ENCODE results near the gene SPCS1. TPM values are rescaled to one million over a fixed set of nuclear protein-coding genes. Genes with fewer than 3 reads are reported as not detected.

The SPCS1 gene
- total and polyA plus RNA-seq, 11 donors: 48.6 to 176 (median 80.2) TPM

DNA sequence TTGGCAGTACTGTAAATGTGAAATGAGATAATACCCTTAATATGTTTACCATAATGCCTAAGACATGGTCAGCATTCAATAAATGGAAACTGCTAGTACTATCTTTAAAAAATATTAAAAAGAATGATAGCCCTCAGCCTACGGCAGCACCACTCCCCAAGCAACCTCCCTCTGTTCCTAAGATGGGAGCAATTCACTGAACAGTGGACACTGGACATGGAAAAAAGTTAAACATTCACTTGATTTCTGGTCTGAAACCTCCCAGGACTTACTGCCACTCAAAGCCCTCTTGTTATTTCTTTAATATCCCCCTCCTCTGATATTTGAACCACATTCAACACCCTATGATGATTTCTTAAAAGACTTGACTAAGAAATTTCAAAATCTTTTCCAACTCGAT, 37.8 kb downstream of the SPCS1 start:
- Histone ChIP-seq H3K9me3 (no peaks in the 10 kb centered on the region), H3K27ac (no peak overlapping the region), H3K4me1 (no peaks in the 10 kb centered on the region), H3K27me3 (no peaks in the 10 kb centered on the region), H3K4me3 (no peak overlapping the region), H3K36me3 (peaks cover 0 to 100% (median 95%) of the 10 kb centered on the region in 9 donors)
- intact Hi-C loops (cut with DNase I): loop anchor here in 9 of 10 donors (2.0 to 10.0 kb wide), 6 partner anchors 191 to 334 kb away; no protein-coding TSS in a partner anchor
- TF ChIP-seq POLR2A (IDR thresholded peaks at IDR 0.05) (no peak), CTCF (IDR thresholded peaks at IDR 0.05) (no peak)
- no peak for ATAC-seq
- 89 to 96% (median 93%) methylated on average over 2 of the region's 2 CpGs for WGBS, 4 donors
- no peak for DNase-seq

GRCh38 chr3:52752045-52752660, 46.2 kb downstream of the SPCS1 start:
- no peaks in the 10 kb centered on the region for H3K27me3 ChIP-seq
- no peak for DNase-seq
- H3K27ac ChIP-seq: no peak overlapping the region
- WGBS, 4 donors: 92 to 100% (median 97%) methylated on average over 3 of the region's 3 CpGs
- TF ChIP-seq POLR2A (IDR thresholded peaks at IDR 0.05) (no peak), CTCF (IDR thresholded peaks at IDR 0.05) (no peak)
- ATAC-seq: no peak
- intact Hi-C loops (cut with DNase I): no loop called here
- H3K9me3 ChIP-seq: no peaks in the 10 kb centered on the region
- peaks cover 3 to 98% (median 79%) of the 10 kb centered on the region in 9 donors for H3K36me3 ChIP-seq
- no peak overlapping the region for H3K4me3 ChIP-seq
- H3K4me1 ChIP-seq: peaks cover 0 to 4% (median 0%) of the 10 kb centered on the region in 12 donors

DNA sequence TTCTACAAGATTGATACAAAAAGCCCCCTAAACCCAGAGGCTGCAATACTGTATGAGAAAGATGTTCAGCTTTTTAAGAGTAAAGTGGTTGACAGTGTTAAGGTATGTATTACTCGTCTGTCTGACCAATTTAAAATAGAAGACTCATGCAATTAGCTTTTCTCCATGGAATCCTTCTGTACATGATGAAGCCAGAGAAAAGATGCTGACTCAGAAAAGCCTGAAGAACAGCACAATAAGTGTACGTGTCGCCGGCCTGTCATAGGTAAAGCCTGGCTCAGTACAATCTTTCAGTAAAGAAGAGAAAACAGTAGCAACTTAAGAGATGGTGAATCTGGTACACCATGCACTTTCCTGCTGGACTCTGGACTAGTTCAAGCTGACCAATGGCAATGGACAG, 48.5 kb downstream of the SPCS1 start:
- peaks cover 3 to 98% (median 80%) of the 10 kb centered on the region in 9 donors for H3K36me3 ChIP-seq
- intact Hi-C loops (cut with DNase I): no loop called here
- 91 to 96% (median 94%) methylated on average over 4 of the region's 4 CpGs for WGBS, 4 donors

GRCh38 chr3:52756141-52756540, 50.2 kb downstream of the SPCS1 start:
- Histone ChIP-seq H3K4me3 (no peak overlapping the region), H3K27me3 (no peaks in the 10 kb centered on the region), H3K36me3 (peaks cover 3 to 98% (median 80%) of the 10 kb centered on the region in 9 donors), H3K4me1 (peaks cover 0 to 4% (median 0%) of the 10 kb centered on the region in 12 donors), H3K27ac (no peak overlapping the region), H3K9me3 (no peaks in the 10 kb centered on the region)
- intact Hi-C loops (cut with DNase I): loop anchor here in 1 of 10 donors (5.0 kb wide), 1 partner anchor 354 kb away; no protein-coding TSS in a partner anchor
- TF ChIP-seq CTCF (IDR thresholded peaks at IDR 0.05): no peak
- no peak for TF ChIP-seq POLR2A (IDR thresholded peaks at IDR 0.05)
- no peak for ATAC-seq
- 94 to 98% (median 96%) methylated on average over 1 of the region's 1 CpG for WGBS, 4 donors
- no peak for DNase-seq

More for the DNA sequence above, 48.5 kb downstream of the SPCS1 start:
- Histone ChIP-seq H3K4me3 (no peak overlapping the region), H3K4me1 (peaks cover 0 to 4% (median 0%) of the 10 kb centered on the region in 12 donors), H3K9me3 (no peaks in the 10 kb centered on the region), H3K27me3 (no peaks in the 10 kb centered on the region), H3K27ac (no peak overlapping the region)
- ATAC-seq (no peak), DNase-seq (no peak)
- TF ChIP-seq CTCF (IDR thresholded peaks at IDR 0.05): no peak

Other genes with a start within 250 kb of the SPCS1 start
- gene STAB1, start 210.8 kb upstream of the SPCS1 start, total RNA-seq: 100 to 1,000 TPM in 2 of 9 donors, 10 to 100 TPM in 7; 34.1 to 351 (median 50.6) TPM
- gene STAB1, start 210.8 kb upstream of the SPCS1 start, polyA plus RNA-seq: 10 to 100 TPM; 41.0 to 79.1 TPM
- 10 to 100 TPM; 22.8 to 99.6 (median 52.7) TPM for gene NT5DC2, start 172.2 kb upstream of the SPCS1 start, total RNA-seq
- 10 to 100 TPM; 61.1 to 92.7 TPM for gene NT5DC2, start 172.2 kb upstream of the SPCS1 start, polyA plus RNA-seq
- 10 to 100 TPM in 8 of 9 donors, 1 to 10 TPM in 1; 2.0 to 73.0 (median 59.2) TPM for gene UQCC5, start 169.5 kb upstream of the SPCS1 start, total RNA-seq
- 100 to 1,000 TPM in 1 of 2 donors, 10 to 100 TPM in 1; 45.2 to 113 TPM for gene UQCC5, start 169.5 kb upstream of the SPCS1 start, polyA plus RNA-seq
- gene PBRM1, start 20.2 kb upstream of the SPCS1 start, total RNA-seq: 10 to 100 TPM; 33.8 to 61.7 (median 49.5) TPM
- 10 to 100 TPM in 1 of 2 donors, 1 to 10 TPM in 1; 8.5 to 17.6 TPM for gene PBRM1, start 20.2 kb upstream of the SPCS1 start, polyA plus RNA-seq
- gene GNL3, start 20.1 kb upstream of the SPCS1 start, total RNA-seq: 10 to 100 TPM; 23.6 to 47.4 (median 29.4) TPM
- 10 to 100 TPM; 25.4 to 85.3 TPM for gene GNL3, start 20.1 kb upstream of the SPCS1 start, polyA plus RNA-seq
- gene GLT8D1, start 315 bp upstream of the SPCS1 start, total RNA-seq: 10 to 100 TPM; 22.6 to 38.7 (median 28.3) TPM
- gene GLT8D1, start 315 bp upstream of the SPCS1 start, polyA plus RNA-seq: 10 to 100 TPM; 21.7 to 39.0 TPM
- gene NEK4, start 64.8 kb downstream of the SPCS1 start, total RNA-seq: 10 to 100 TPM; 13.1 to 21.5 (median 15.2) TPM
- 10 to 100 TPM in 1 of 2 donors, 1 to 10 TPM in 1; 2.7 to 11.0 TPM for gene NEK4, start 64.8 kb downstream of the SPCS1 start, polyA plus RNA-seq
- gene ITIH1, start 71.5 kb downstream of the SPCS1 start, total RNA-seq: under 1 TPM in 2 of 9 donors, not detected in 7; 0.21 to 0.23 TPM
- under 1 TPM in 1 of 2 donors, not detected in 1; 0.04 TPM for gene ITIH1, start 71.5 kb downstream of the SPCS1 start, polyA plus RNA-seq
- gene ITIH3, start 88.7 kb downstream of the SPCS1 start, total RNA-seq: 1 to 10 TPM in 1 of 9 donors, under 1 TPM in 8; 0.13 to 1.6 (median 0.65) TPM
- under 1 TPM; 0.19 to 0.76 TPM for gene ITIH3, start 88.7 kb downstream of the SPCS1 start, polyA plus RNA-seq
- gene ITIH4, start 124.6 kb downstream of the SPCS1 start, total RNA-seq: 10 to 100 TPM in 1 of 9 donors, 1 to 10 TPM in 8; 1.4 to 11.2 (median 4.3) TPM
- 1 to 10 TPM in 1 of 2 donors, under 1 TPM in 1; 0.76 to 4.1 TPM for gene ITIH4, start 124.6 kb downstream of the SPCS1 start, polyA plus RNA-seq
- gene MUSTN1, start 128.9 kb downstream of the SPCS1 start, total RNA-seq: 100 to 1,000 TPM in 2 of 9 donors, 10 to 100 TPM in 7; 13.5 to 207 (median 32.4) TPM
- gene MUSTN1, start 128.9 kb downstream of the SPCS1 start, polyA plus RNA-seq: 100 to 1,000 TPM in 1 of 2 donors, 10 to 100 TPM in 1; 31.0 to 183 TPM
- 10 to 100 TPM in 4 of 9 donors, 1 to 10 TPM in 5; 4.4 to 17.1 (median 10.0) TPM for gene STIMATE, start 191.4 kb downstream of the SPCS1 start, total RNA-seq
- gene STIMATE, start 191.4 kb downstream of the SPCS1 start, polyA plus RNA-seq: 1 to 10 TPM; 3.4 to 4.5 TPM